ENCODE data around the gene NRP1. TPM values are rescaled to one million over a fixed set of nuclear protein-coding genes. Genes with fewer than 3 reads are reported as not detected.

Gene NRP1
- polyA plus RNA-seq, 1 of the 3 experiments (the other 2 are of a cell fraction) = 129 TPM

GRCh38 chr10:33352615-33353014 is 18.1 kb upstream of the NRP1 start:
- CTCF ChIA-PET = no interaction called here

More at GRCh38 chr10:33352615-33353014, 18.1 kb upstream of the NRP1 start:
- Histone ChIP-seq H4K20me1 (ENCODE audit: insufficient read depth) (no peaks in the 10 kb centered on the region), H3K9me2 (no peaks in the 10 kb centered on the region), H3K9ac (no peak overlapping the region), H3K9me3 (no peaks in the 10 kb centered on the region), H3K27ac (ENCODE audit: low read depth in 2 of 2, low read length in 1 of 2) (0 out of 4 replicates have a peak overlapping the region, but pooled peaks of 1 of the 2 experiments have one; percentile 14), H3F3A (replicated peaks; ENCODE audit: insufficient read depth) (no peaks in the 10 kb centered on the region), H3K36me3 (replicated peaks in 1 of 2; ENCODE audit: control insufficient read depth in 1 of 2, insufficient read depth in 2 of 2, low read length in 1 of 2) (no peaks in the 10 kb centered on the region), H3K79me2 (ENCODE audit: insufficient read depth) (no peaks in the 10 kb centered on the region), H3K4me3 (ENCODE audit: low read depth in 2 of 2, low read length in 1 of 2) (no peak overlapping the region), H2AFZ (ENCODE audit: low read depth) (no peak overlapping the region), H3K27me3 (ENCODE audit: insufficient read depth) (no peaks in the 10 kb centered on the region), H3K4me2 (no peak overlapping the region), H3K4me1 (ENCODE audit: control insufficient read depth in 1 of 2, insufficient read depth in 2 of 2, low read depth in 1 of 2, low read length in 1 of 2) (peaks cover 0 to 2% of the 10 kb centered on the region in 2 experiments; a peak in 2 of 4 replicates)
- TF ChIP-seq USF2 (IDR thresholded peaks at IDR 0.05; ENCODE audit: borderline replicate concordance, low read depth, low read length) (no peak), FOSL2 (IDR thresholded peaks at IDR 0.05; ENCODE audit: borderline replicate concordance, low read depth) (no peak), TCF12 (IDR thresholded peaks at IDR 0.05) (no peak), FOXJ3 (CRISPR knock-in tag; IDR thresholded peaks at IDR 0.05) (no peak), ZBTB33 (IDR thresholded peaks at IDR 0.05; ENCODE audit: borderline replicate concordance, low read depth) (no peak), TEAD4 (IDR thresholded peaks at IDR 0.05; ENCODE audit: borderline replicate concordance, insufficient read depth) (no peak), PBX3 (IDR thresholded peaks at IDR 0.05) (no peak), MAX (IDR thresholded peaks at IDR 0.05; ENCODE audit: low read depth) (no peak), NFIC (IDR thresholded peaks at IDR 0.05; ENCODE audit: borderline replicate concordance) (no peak), EP300 (IDR thresholded peaks at IDR 0.05; ENCODE audit: borderline replicate concordance in 1 of 2, low read depth in 1 of 2, low read length in 1 of 2) (no peak), POLR2AphosphoS5 (IDR thresholded peaks at IDR 0.05; ENCODE audit: low read depth, low read length) (no peak), FOXM1 (IDR thresholded peaks at IDR 0.05; ENCODE audit: low read depth) (no peak), USF1 (IDR thresholded peaks at IDR 0.05; ENCODE audit: borderline replicate concordance, low read depth) (no peak)
- DNase-seq = no peak
- 89% methylated on average over 3 of the region's 3 CpGs for WGBS (ENCODE audit: low lambda C conversion rate)
- POLR2A ChIA-PET = no interaction called here

All from SK-N-SH (cell line).